ENCODE data around the gene MREG. TPM values are rescaled to one million over a fixed set of nuclear protein-coding genes. Genes with fewer than 3 reads are reported as not detected.
A peak's percentile ranks its signal among the peaks of the same experiment; 100 is the strongest.

The MREG gene
- total and polyA plus RNA-seq, 10 of the 15 experiments (the other 5 are each of a cell fraction or from before 2014, with no cell fraction given) = 6.9 to 45.0 (median 28.5) TPM

DNA sequence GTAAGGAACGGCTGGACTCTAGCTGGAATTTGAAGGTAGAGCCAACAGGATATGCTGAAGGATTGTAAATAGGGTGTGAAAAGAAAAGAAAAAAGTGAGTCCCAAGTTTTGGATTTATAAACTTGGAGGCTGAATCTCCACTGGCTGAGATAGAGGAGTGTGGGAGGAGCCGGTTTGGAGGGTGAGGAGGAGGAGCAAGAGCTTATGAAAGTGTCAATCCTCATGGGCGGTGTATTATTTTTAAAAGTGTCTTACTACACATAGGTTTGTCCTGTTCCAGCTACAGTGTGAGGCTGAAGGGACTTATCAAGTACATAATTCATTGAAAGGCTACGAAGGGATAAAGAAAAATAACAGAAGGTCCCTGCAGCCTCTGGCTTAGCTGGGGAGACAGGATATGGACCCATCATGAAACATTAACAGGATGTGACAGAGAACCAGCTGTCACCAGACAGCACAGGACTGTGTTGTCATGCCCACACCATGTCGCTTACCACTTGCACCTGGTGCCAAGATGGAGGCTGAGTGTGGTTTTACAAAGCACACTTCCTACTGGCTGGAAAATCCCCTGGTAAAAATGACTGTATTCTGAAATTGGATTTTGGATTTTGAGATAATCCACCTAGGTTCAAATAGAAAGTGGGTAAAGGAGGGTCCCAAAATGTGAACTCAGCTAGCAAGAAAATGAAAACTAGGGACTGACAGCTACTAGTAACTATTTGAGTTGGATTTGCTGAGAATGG lies 2.5 kb upstream of the MREG start (continued):
- TF ChIP-seq, protein P1, sequence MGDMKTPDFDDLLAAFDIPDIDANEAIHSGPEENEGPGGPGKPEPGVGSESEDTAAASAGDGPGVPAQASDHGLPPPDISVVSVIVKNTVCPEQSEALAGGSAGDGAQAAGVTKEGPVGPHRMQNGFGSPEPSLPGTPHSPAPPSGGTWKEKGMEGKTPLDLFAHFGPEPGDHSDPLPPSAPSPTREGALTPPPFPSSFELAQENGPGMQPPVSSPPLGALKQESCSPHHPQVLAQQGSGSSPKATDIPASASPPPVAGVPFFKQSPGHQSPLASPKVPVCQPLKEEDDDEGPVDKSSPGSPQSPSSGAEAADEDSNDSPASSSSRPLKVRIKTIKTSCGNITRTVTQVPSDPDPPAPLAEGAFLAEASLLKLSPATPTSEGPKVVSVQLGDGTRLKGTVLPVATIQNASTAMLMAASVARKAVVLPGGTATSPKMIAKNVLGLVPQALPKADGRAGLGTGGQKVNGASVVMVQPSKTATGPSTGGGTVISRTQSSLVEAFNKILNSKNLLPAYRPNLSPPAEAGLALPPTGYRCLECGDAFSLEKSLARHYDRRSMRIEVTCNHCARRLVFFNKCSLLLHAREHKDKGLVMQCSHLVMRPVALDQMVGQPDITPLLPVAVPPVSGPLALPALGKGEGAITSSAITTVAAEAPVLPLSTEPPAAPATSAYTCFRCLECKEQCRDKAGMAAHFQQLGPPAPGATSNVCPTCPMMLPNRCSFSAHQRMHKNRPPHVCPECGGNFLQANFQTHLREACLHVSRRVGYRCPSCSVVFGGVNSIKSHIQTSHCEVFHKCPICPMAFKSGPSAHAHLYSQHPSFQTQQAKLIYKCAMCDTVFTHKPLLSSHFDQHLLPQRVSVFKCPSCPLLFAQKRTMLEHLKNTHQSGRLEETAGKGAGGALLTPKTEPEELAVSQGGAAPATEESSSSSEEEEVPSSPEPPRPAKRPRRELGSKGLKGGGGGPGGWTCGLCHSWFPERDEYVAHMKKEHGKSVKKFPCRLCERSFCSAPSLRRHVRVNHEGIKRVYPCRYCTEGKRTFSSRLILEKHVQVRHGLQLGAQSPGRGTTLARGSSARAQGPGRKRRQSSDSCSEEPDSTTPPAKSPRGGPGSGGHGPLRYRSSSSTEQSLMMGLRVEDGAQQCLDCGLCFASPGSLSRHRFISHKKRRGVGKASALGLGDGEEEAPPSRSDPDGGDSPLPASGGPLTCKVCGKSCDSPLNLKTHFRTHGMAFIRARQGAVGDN (IDR thresholded peaks at IDR 0.05) = peak; percentile 40; the same call in 1 of the 2 replicates
- TF ChIP-seq, protein P2, sequence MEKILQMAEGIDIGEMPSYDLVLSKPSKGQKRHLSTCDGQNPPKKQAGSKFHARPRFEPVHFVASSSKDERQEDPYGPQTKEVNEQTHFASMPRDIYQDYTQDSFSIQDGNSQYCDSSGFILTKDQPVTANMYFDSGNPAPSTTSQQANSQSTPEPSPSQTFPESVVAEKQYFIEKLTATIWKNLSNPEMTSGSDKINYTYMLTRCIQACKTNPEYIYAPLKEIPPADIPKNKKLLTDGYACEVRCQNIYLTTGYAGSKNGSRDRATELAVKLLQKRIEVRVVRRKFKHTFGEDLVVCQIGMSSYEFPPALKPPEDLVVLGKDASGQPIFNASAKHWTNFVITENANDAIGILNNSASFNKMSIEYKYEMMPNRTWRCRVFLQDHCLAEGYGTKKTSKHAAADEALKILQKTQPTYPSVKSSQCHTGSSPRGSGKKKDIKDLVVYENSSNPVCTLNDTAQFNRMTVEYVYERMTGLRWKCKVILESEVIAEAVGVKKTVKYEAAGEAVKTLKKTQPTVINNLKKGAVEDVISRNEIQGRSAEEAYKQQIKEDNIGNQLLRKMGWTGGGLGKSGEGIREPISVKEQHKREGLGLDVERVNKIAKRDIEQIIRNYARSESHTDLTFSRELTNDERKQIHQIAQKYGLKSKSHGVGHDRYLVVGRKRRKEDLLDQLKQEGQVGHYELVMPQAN (conservative IDR thresholded peaks at IDR 0.05) = 0 out of 2 replicates have a peak, but pooled peaks have one; percentile 33
- TF ChIP-seq ASH2L (IDR thresholded peaks at IDR 0.05; ENCODE audit: borderline replicate concordance, low read depth) = 0 out of 2 replicates have a peak, but pooled peaks have one; percentile 36
- TF ChIP-seq CHD4 (IDR thresholded peaks at IDR 0.05) = no peak
- TF ChIP-seq BHLHE40 (IDR thresholded peaks at IDR 0.05; ENCODE audit: borderline replicate concordance in 1 of 2, low read depth in 2 of 2, low read length in 1 of 2) = peak; percentile 52 to 82; a peak in 3 of 4 replicates
- TF ChIP-seq CBX5 (IDR thresholded peaks at IDR 0.05; ENCODE audit: low read depth) = no peak
- TF ChIP-seq, protein P3, sequence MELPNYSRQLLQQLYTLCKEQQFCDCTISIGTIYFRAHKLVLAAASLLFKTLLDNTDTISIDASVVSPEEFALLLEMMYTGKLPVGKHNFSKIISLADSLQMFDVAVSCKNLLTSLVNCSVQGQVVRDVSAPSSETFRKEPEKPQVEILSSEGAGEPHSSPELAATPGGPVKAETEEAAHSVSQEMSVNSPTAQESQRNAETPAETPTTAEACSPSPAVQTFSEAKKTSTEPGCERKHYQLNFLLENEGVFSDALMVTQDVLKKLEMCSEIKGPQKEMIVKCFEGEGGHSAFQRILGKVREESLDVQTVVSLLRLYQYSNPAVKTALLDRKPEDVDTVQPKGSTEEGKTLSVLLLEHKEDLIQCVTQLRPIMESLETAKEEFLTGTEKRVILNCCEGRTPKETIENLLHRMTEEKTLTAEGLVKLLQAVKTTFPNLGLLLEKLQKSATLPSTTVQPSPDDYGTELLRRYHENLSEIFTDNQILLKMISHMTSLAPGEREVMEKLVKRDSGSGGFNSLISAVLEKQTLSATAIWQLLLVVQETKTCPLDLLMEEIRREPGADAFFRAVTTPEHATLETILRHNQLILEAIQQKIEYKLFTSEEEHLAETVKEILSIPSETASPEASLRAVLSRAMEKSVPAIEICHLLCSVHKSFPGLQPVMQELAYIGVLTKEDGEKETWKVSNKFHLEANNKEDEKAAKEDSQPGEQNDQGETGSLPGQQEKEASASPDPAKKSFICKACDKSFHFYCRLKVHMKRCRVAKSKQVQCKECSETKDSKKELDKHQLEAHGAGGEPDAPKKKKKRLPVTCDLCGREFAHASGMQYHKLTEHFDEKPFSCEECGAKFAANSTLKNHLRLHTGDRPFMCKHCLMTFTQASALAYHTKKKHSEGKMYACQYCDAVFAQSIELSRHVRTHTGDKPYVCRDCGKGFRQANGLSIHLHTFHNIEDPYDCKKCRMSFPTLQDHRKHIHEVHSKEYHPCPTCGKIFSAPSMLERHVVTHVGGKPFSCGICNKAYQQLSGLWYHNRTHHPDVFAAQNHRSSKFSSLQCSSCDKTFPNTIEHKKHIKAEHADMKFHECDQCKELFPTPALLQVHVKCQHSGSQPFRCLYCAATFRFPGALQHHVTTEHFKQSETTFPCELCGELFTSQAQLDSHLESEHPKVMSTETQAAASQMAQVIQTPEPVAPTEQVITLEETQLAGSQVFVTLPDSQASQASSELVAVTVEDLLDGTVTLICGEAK (IDR thresholded peaks at IDR 0.05; ENCODE audit: borderline replicate concordance) = peak; percentile 18; the same call in 1 of the 2 replicates
- TF ChIP-seq ZNF217 (IDR thresholded peaks at IDR 0.05) = peak; percentile 65; the same call in 1 of the 2 replicates
- TF ChIP-seq IRF4 (IDR thresholded peaks at IDR 0.05; ENCODE audit: low read depth, low read length) = peak; percentile 24; the same call in 1 of the 2 replicates
- TF ChIP-seq, protein P4, sequence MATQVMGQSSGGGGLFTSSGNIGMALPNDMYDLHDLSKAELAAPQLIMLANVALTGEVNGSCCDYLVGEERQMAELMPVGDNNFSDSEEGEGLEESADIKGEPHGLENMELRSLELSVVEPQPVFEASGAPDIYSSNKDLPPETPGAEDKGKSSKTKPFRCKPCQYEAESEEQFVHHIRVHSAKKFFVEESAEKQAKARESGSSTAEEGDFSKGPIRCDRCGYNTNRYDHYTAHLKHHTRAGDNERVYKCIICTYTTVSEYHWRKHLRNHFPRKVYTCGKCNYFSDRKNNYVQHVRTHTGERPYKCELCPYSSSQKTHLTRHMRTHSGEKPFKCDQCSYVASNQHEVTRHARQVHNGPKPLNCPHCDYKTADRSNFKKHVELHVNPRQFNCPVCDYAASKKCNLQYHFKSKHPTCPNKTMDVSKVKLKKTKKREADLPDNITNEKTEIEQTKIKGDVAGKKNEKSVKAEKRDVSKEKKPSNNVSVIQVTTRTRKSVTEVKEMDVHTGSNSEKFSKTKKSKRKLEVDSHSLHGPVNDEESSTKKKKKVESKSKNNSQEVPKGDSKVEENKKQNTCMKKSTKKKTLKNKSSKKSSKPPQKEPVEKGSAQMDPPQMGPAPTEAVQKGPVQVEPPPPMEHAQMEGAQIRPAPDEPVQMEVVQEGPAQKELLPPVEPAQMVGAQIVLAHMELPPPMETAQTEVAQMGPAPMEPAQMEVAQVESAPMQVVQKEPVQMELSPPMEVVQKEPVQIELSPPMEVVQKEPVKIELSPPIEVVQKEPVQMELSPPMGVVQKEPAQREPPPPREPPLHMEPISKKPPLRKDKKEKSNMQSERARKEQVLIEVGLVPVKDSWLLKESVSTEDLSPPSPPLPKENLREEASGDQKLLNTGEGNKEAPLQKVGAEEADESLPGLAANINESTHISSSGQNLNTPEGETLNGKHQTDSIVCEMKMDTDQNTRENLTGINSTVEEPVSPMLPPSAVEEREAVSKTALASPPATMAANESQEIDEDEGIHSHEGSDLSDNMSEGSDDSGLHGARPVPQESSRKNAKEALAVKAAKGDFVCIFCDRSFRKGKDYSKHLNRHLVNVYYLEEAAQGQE (IDR thresholded peaks at IDR 0.05; ENCODE audit: low read depth, low read length) = no peak; the same call in 1 of the 2 replicates
- TF ChIP-seq FOXM1 (IDR thresholded peaks at IDR 0.05; ENCODE audit: low read depth, low read length) = peak; percentile 64; the same call in 1 of the 2 replicates
- TF ChIP-seq CREB1 (IDR thresholded peaks at IDR 0.05; ENCODE audit: low read depth) = peak; percentile 86
- TF ChIP-seq CBFB (IDR thresholded peaks at IDR 0.05; ENCODE audit: low read depth) = peak; percentile 50; the same call in 1 of the 2 replicates
